ENCODE measurements around the gene ACRBP. TPM values are rescaled to one million over a fixed set of nuclear protein-coding genes. Genes with fewer than 3 reads are reported as not detected.

ACRBP gene
- total and polyA plus RNA-seq, 7 donors, result 0.29 to 0.99 (median 0.82) TPM; not detected in 1

GRCh38 chr12:6630736-6631135 lies 16.5 kb downstream of the ACRBP start:
- no peak for ATAC-seq
- no peak overlapping the region for H3K4me3 ChIP-seq

GRCh38 chr12:6627616-6628015 lies 19.6 kb downstream of the ACRBP start:
- Histone ChIP-seq H3K36me3 (ENCODE audit: insufficient read depth in 1 of 2, low read depth in 1 of 2) (no peaks in the 10 kb centered on the region), H3K27me3 (ENCODE audit: insufficient read depth in 3 of 3, low read length in 2 of 3) (peaks cover 0 to 6% (median 0%) of the 10 kb centered on the region in 3 donors), H3K9me3 (no peaks in the 10 kb centered on the region), H3K4me1 (no peaks in the 10 kb centered on the region), H3K27ac (no peak overlapping the region), H3K4me3 (no peak overlapping the region)
- TF ChIP-seq CTCF (IDR thresholded peaks at IDR 0.05), result no peak
- ATAC-seq (no peak), DNase-seq (no peak)
- 54 to 62% (median 59%) methylated on average over 7 of the region's 7 CpGs for WGBS, 3 donors
- intact Hi-C loops (cut with DNase I), result no loop called here

More at GRCh38 chr12:6630736-6631135, 16.5 kb downstream of the ACRBP start:
- Histone ChIP-seq H3K27ac (no peak overlapping the region), H3K36me3 (ENCODE audit: insufficient read depth in 1 of 2, low read depth in 1 of 2) (no peaks in the 10 kb centered on the region), H3K4me1 (no peaks in the 10 kb centered on the region), H3K9me3 (no peaks in the 10 kb centered on the region), H3K27me3 (ENCODE audit: insufficient read depth in 3 of 3, low read length in 2 of 3) (peaks cover 0 to 6% (median under 1%) of the 10 kb centered on the region in 3 donors)
- 32 to 54% (median 38%) methylated on average over 5 of the region's 5 CpGs for WGBS, 3 donors
- DNase-seq, result peak in 1 of 2 donors; percentile 46
- intact Hi-C loops (cut with DNase I), result no loop called here
- no peak for TF ChIP-seq CTCF (IDR thresholded peaks at IDR 0.05)

GRCh38 chr12:6626654-6627283 lies 20.5 kb downstream of the ACRBP start:
- peaks cover 0 to 6% (median 0%) of the 10 kb centered on the region in 3 donors for H3K27me3 ChIP-seq (ENCODE audit: insufficient read depth in 3 of 3, low read length in 2 of 3)
- no peak overlapping the region for H3K4me3 ChIP-seq
- 73 to 78% (median 74%) methylated on average over 8 of the region's 8 CpGs for WGBS, 3 donors
- no peaks in the 10 kb centered on the region for H3K9me3 ChIP-seq
- intact Hi-C loops (cut with DNase I), result no loop called here
- peak in 1 of 2 donors; percentile 13 for DNase-seq
- H3K27ac ChIP-seq, result no peak overlapping the region
- no peak for TF ChIP-seq CTCF (IDR thresholded peaks at IDR 0.05)
- no peaks in the 10 kb centered on the region for H3K4me1 ChIP-seq
- no peak for ATAC-seq
- no peaks in the 10 kb centered on the region for H3K36me3 ChIP-seq (ENCODE audit: insufficient read depth in 1 of 2, low read depth in 1 of 2)

GRCh38 chr12:6620885-6621274 lies 26.4 kb downstream of the ACRBP start:
- no peak overlapping the region for H3K27ac ChIP-seq
- no peak for TF ChIP-seq CTCF (IDR thresholded peaks at IDR 0.05)
- WGBS, 3 donors, result 82 to 84% (median 84%) methylated on average over 28 to 29 of the region's 29 CpGs
- H3K36me3 ChIP-seq (ENCODE audit: insufficient read depth in 1 of 2, low read depth in 1 of 2), result no peaks in the 10 kb centered on the region
- peak overlapping the region; percentile 44 for H3K4me3 ChIP-seq
- ATAC-seq (no peak), DNase-seq (peak in 1 of 2 donors; percentile 34)
- no peaks in the 10 kb centered on the region for H3K9me3 ChIP-seq
- intact Hi-C loops (cut with DNase I), result no loop called here
- H3K27me3 ChIP-seq (ENCODE audit: insufficient read depth in 3 of 3, low read length in 2 of 3), result peaks cover 0 to 22% (median 3%) of the 10 kb centered on the region in 3 donors
- H3K4me1 ChIP-seq, result no peaks in the 10 kb centered on the region

All from psoas muscle (tissue), 8 donors.